GM13977 (cell line): Measurements from ENCODE around the gene TFPI.
"Not testable (repeated sequence)": the region's sequence is repeated elsewhere in the genome, so short reads cannot be mapped to it uniquely, and the experiment has no call there.

Experiments
- DNase-seq: peaks from one replicate; pipeline ENCODE4 v3.0.0; 2012; ENCODE audit warnings: low spot score
- in situ Hi-C: fragments of 300-500 bp; cut with MboI; formaldehyde crosslinking; loops from one replicate; pipeline ENCODE4 v1.12.0; 2022; ENCODE audit warnings: low sequenced_read_pairs, low pct_unique_long_range_greater_than_20kb, mixed read lengths, inconsistent platforms; ENCODE audit not compliant: unreplicated experiment
- TF ChIP-seq, protein P1 (sequence below): IDR thresholded peaks from 2 replicates; pipeline ENCODE4 v1.5.1; 2012; ENCODE audit warnings: mild to moderate bottlenecking, control low read depth; ENCODE audit not compliant: insufficient read depth; ENCODE audit errors: extremely low read depth, missing control alignments

TFPI gene

DNA sequence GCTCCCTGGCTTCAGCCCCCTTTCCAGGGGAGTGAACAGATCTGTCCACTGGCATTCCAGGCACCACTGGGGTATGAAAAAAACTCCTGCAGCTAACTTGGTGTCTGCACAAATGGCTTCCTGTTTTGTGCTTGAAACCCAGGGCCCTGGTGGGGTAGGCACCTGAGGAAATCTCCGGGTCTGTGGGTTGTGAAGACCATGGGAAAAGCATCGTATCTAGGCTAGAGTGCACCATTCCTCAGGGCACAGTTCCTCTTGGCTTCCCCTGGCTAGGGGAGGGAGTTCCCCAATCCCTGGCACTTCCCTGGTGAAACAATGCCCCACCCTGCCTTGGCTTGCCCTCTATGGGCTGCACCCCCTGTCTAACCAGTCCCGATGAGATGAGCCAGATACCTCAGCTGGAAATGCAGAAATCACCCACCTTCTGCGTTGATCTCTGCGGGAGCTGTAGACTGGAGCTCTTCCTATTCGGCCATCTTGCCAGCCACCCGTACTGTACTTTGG lies 34.1 kb downstream of the TFPI start:
- no peak for DNase-seq
- TF ChIP-seq, protein P1, sequence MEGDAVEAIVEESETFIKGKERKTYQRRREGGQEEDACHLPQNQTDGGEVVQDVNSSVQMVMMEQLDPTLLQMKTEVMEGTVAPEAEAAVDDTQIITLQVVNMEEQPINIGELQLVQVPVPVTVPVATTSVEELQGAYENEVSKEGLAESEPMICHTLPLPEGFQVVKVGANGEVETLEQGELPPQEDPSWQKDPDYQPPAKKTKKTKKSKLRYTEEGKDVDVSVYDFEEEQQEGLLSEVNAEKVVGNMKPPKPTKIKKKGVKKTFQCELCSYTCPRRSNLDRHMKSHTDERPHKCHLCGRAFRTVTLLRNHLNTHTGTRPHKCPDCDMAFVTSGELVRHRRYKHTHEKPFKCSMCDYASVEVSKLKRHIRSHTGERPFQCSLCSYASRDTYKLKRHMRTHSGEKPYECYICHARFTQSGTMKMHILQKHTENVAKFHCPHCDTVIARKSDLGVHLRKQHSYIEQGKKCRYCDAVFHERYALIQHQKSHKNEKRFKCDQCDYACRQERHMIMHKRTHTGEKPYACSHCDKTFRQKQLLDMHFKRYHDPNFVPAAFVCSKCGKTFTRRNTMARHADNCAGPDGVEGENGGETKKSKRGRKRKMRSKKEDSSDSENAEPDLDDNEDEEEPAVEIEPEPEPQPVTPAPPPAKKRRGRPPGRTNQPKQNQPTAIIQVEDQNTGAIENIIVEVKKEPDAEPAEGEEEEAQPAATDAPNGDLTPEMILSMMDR, result no peak
- in situ Hi-C loops, result no loop called here

DNA sequence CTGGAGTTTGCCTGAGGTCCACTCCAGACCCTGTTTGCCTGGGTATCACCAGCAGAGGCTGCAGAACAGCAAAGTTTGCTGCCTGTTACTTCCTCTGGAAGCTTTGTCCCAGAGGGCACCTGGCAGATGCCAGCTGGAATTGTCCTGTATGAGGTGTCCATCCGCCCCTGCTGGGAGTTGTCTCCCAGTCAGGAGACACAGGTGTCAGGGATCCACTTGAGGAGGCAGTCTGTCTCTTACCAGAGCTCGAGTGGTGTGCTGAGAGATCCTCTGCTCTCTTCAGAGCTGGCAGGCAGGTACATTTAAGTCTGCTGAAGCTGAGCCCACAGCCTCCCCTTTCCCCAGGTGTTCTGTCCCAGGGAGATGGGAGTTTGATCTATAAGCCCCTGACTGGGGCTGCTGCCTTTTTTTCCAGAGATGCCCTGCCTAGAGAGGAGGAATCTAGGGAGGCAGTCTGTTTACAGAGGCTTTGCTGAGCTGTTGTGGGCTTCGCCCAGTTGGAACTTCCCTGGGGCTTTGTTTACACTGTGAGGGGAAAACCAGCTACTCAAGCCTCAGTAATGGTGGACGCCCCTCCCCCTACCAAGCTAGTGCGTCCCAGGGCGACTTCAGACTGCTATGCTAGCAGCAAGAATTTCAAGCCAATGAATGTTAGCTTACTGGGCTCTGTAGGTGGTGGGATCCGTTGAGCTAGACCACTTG lies 34.7 kb downstream of the TFPI start:
- in situ Hi-C loops, result no loop called here
- no peak for DNase-seq
- TF ChIP-seq, protein P1, result no peak

DNA sequence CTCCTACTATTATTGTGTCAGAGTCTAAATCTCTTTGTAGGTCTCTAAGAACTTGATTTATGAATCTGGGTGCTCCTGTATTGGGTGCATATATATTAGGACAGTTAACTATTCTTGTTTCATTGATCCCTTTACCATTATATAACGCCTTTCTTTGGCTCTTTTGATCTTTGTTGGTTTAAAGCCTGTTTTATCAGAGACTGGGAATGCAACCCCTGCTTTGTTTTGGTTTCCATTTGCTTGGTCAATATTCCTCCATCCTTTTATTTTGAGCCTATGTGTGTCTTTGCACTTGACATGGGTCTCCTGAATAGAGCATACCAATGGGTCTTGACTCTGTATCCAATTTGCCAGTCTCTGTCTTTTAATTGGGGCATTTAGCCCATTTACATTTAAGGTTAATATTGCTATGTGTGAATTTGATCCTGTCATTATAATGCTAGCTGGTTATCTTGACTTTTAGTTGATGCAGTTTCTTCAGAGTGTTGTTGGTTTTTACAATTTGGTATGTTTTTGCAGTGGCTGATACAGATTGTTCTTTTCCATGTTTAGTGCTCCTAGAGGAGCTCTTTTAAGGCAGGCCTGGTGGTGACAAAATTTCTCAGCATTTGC lies 36.4 kb downstream of the TFPI start:
- in situ Hi-C loops, DNase-seq: not testable (repeated sequence)

DNA sequence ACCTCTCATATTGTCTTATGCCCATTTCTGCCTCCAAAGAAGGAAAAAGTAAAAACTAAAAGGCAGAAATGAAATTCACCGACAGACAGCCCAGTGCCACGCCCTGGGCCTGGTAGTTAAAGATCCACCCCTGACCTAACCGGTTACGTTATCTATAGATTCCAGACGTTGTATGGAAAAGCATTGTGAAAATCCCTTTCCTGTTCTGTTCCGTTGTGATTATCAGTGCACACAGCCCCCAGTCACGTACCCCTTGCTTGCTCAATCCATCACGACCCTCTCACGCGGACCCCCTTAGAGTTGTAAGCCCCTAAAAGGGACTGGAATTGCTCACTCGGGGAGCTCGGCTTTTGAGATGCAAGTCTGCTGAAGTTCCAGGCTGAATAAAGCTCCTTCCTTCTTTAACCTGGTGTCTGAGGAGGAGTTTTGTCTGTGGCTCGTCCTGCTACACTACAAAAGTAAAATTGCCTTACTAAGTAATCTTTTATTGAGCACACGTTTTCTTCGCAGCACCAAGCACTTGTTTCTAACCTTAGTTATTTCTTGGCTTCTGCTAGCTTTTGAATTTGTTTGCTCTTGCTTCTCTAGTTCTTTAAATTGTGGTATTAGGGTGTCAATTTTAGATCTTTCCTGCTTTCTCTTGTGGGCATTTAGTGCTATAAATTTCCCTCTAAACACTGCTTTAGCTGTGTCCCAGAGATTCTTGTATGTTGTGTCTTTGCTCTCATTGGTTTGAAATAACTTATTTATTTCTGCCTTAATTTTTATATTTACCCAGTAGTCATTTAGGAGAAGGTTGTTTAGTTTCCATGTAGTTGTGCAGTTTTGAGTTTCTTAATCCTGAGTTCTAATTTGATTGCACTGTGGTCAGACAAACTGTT lies 37.4 kb downstream of the TFPI start:
- DNase-seq, in situ Hi-C loops: not testable (repeated sequence)

DNA sequence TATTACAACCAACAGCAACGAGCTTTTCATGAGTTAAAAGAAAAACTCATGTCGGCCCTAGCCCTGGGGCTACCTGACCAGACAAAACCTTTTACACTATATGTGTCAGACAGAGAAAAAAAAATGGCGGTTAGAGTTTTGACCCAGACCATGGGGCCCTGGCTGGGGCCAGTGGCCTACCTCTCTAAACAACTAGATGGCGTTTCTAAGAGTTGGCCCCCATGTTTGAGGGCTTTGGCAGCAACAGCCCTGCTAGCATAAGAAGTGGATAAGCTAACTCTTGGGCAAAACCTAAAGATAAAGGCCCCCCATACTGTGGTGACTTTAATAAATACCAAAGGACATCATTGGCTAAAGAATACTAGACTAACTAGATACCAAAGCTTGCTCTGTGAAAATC lies 39.3 kb downstream of the TFPI start:
- in situ Hi-C loops, result no loop called here

DNA sequence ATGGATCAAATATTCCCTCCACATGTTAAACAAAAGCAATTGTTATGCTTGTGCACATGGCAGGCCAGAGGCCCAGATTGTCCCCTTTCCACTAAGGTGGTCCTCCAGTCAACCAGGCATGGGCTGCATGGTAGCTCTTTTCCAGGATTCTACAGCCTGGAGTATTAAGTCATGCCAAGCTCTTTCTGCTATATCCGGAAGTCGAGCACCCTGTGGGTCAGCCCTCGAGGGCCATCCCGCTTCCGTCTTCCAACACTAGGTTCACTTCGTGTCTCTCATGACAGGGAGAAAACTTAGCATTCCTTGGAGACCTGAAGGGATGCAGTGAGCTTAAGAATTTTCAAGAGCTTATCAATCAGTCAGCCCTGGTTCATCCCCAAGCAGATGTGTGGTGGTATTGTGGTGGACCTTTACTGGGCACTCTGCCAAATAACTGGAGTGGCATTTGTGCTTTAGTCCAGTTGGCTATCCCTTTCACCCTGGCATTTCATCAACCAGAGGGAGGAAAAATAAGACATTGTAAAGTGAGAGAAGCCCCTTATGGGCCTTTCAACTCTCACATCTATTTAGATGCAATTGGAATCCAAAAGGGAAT lies 39.9 kb downstream of the TFPI start:
- not testable (repeated sequence) for DNase-seq

More for the DNA sequence above, 39.3 kb downstream of the TFPI start:
- DNase-seq, result no peak
- TF ChIP-seq, protein P1, result no peak

DNA sequence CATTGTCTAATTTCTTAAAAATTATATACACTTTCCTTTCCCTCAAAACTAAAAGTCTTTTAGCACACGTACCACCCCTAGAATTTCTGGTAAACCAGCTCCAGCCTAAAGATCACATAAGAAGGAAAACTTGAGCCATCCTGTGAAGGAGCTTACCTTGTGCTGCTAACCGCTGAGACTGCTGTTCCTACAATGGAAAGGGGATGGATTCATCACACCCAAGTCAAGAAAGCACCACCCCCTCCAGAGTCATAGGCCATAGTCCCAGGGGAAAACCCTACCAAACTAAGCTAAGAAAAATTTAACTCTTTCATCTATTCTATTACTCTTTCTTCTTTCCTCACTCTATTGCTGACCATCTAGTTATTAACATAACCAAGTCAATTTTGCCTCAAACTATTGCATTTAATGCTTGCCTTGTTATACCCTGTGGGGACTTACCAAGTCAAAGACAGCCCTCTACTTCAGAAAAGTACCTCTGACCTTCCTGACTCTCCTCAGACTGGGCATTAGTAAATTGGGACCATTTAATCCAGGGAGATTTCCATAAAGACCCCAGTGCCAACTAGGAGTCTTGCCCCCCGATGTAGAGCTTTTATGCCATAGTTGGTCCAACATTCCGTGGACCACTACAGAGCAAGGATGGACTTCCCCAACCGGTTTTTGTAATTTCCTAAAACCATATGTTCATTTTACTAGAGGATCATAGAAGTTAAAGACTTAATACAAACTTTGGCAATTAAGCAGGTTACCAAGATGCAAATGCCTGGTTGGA lies 40.6 kb downstream of the TFPI start:
- in situ Hi-C loops, DNase-seq: not testable (repeated sequence)

More for the DNA sequence above, 39.9 kb downstream of the TFPI start:
- in situ Hi-C loops, result not testable (repeated sequence)
